ENCODE measurements around the gene CAMTA1. TPM values are rescaled to one million over a fixed set of nuclear protein-coding genes. Genes with fewer than 3 reads are reported as not detected.

Gene CAMTA1
- total RNA-seq, 1 donor from 2014 or later, result 40.9 TPM

DNA sequence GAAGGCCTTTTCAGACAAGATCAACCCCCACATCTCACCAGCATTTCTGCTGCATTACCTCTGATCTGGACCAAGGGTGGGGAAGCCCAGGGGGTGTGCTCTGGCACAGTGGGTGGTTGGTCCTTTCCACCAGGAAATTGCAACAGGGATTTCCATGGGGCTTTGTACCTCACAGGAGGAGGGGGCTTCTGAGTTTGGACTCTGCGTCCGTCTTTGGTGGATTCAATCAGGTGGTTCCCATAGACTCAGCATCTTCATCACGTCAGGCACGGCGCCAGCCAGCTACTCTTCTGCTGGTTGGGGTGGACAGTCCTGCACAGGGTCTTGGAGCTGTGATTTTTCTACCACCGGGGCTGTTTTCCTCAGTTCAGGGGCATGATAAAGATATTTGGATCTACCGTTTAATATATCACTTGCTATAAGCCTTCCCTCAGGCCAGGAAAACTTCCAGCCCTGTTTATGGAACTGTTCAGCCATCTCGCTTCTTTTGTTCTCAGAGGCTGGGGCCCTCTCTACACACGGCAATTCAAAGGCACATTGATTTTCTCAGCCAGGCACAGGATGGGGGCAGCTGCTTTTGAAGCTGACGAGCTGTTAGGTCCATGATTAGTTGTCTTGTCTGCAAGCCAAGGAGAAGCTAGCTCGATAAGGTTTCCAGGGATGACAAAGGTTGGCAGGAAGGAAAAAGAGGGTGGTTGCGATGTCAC is 467.3 kb downstream of the CAMTA1 start:
- no peak for DNase-seq (ENCODE audit: low read depth in 2 of 2)

DNA sequence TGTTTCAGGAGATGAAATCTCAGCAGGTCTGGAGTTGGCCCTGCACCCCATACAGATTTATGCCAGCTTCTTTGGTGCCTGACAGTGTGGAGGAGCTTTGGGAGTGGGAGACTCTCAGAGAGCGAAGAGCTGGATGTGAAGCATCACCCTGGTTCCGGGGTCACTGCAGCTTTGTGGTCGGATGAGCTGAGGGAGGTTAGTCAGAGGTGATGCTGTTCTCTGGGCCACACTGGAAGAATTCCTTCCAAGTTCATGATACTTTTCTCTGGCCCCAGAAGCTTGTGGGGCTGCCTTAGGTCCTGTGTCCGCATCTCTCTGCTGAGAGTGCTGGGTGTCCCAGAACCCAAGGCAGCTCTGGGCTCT is 467.8 kb downstream of the CAMTA1 start:
- DNase-seq (ENCODE audit: low read depth in 2 of 2), result no peak

DNA sequence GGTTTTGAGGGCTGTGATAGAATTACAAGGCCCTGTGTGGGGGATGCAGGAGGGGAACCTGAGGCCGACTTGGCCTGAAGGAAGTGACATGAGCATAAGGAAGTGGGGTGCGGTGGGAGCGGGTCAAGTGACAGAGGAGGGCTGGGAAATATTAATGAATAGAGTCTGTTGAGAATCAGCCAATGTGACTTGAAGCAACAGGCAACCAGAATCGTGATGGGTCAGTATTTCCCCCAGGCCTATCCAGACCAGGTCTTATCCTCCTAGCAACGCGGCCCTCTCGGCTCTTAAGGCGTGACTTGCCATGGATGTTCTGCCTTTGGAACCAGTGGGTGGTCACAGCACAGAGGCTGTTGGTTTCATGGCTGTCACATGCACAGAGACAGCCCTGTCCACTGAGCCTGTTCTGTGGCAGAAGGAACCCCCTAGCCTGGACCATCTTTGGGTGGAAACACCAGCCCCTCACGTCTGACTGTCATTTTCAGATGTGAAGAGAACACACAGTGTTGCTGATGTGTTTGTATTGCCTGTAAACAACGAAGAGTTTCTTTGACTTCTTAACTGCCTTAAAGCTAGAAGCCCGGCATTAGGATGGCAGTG is 468.8 kb downstream of the CAMTA1 start:
- no peak for DNase-seq (ENCODE audit: low read depth in 2 of 2)

DNA sequence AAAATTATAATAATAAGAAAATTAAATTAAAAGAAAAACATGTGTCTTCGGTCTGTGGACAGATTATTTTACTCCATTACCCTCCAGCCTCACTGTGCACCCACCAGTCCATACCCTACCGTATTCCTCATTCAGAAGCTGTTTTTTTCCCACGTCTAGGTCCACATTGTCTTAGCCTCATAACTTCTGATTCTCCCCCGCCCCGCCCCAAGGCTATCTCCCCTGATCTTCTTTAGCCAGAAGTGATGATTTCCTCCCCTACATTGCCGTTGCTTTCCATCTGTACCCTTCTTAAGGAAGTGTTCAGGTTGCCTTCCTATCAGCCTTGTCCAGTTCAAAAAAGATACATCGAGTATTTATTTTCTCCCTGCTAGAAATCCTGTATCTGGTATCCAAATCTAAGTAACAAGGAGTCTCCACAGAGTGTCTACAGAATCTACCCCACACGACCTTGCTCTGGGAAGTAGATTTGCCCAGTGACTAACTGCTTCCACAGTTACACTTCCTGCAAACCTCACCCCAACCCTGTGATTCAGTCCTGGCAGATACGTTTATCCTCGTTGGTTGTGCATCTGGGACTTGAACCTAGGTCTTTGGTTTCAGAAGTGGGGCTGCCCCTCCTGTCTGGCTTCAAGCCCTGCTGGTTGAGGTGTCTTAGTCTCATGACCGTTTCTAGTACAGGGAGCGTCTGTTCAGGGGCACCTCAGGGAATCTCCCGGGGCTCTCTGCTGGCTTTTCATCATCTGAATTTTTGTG is 470.2 kb downstream of the CAMTA1 start:
- DNase-seq (ENCODE audit: low read depth in 2 of 2), result peak in 1 of 2 donors; percentile 46

DNA sequence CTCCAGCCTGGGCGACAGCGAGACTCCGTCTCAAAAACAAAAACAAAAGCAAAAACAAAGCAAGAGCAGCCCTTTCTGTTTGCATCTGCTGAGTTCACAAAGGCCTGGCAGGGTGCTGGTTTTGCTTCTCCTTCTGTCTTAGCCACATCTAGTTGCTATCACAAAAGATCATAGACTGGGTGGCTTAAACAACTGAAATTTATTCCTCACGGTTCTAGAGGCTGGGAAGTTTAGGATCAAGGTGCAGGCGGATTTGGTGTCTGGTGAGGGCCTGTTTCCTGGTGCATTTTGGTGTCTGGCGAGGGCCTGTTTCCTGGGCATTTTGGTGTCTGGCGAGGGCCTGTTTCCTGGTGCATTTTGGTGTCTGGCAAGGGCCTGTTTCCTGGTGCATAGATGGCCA is 471.3 kb downstream of the CAMTA1 start:
- no peak for DNase-seq (ENCODE audit: low read depth in 2 of 2)

DNA sequence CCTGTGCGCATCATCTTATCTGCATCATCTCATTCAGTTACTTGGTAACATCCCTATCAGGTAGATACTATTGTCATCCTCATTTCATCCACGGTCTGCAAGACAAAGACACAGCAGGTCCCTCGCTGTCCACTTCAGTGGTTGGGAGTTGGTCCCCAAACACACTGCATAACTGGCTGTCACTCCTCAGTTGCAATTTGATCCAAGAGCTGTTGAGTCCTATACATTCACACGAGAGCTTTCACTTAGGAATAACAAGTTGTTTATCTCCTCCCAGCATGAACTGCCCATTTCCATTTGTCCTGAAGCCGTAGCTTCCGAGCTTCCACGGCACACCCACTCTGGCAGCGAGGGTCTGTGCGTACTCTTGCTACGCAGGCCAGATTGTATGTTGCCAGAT is 472.0 kb downstream of the CAMTA1 start:
- no peak for DNase-seq (ENCODE audit: low read depth in 2 of 2)

DNA sequence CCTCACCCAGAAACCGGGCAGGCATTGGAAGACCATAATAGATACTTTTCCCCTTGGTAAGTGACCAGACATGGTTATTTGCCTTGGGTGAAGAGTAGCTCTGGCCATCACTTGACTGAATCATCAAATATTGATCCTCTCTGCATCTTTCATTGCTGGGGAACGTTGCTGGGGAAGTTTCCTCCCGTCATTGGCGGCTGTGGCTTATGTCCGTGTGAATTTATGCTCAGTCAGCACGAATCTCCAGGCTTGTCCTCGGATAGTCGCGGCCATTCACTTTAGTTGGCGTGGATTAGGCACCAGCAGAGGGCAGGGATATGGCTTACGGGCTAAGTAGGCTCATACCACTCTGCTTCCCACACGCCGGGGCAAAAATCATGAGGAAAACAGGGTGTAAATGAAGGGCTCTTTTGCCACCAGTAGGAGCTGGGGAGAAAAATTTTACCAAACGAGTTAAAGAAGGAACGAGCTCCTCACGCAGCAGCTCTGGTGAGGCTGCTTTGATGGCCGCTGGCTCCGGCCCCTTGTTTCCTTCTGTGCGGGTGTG is 473.4 kb downstream of the CAMTA1 start:
- no peak for DNase-seq (ENCODE audit: low read depth in 2 of 2)

DNA sequence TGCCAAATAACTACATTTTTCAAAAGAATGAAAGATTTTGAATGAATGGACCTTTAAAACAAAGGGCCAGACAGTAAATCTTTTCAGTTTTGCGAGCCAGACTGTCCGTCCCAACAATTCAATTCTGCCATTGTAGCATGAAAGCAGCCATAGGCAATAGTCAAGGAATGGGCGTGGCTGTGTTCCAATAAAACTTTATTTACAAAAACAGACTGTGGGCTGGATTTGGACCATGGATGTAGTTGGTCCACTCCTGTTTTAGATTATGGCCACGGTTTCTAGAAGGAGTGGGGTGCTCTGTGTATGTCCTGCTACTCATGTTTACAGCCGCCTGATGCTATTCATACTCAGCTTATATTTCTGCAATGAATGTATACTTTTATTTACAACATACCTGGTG is 474.7 kb downstream of the CAMTA1 start:
- DNase-seq (ENCODE audit: low read depth in 2 of 2), result no peak

DNA sequence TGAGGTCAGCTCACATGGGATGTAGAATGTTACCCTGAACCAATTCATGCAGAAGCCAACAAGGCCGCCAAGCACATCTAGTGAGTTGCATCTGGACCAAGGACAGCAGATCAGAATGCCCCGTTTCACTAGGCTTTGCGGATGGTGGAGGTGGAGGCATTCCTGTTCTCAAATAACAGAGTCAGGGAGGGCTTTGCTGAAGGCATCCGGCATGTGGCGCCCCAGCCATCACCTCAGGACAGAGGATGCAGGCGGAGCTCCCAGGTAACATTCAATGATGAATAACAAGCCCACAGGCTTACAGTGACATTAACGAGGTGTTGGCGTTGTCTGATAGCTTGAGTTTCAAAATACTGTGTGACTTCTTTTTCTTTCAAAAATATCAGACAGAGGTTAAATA is 476.2 kb downstream of the CAMTA1 start:
- DNase-seq (ENCODE audit: low read depth in 2 of 2), result no peak

DNA sequence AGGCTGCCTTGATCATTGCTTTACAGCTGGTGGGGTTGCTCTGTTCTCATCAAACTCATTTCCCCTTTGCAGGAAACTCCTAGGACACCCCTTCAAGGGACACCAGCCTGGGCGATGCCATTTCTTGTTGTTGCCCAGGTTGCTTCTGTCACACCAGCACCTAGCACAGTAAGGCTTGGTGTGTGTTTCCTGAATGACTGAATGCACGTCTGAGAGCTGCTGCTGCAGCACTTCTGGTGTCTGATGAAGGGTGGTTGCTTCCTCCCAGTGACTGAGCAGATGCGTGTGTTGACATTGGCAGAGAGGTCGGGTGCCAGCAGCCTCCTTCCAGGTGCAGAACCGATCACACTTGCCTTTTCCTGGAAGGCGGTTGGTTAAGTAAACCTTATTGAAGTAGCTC is 477.4 kb downstream of the CAMTA1 start:
- DNase-seq (ENCODE audit: low read depth in 2 of 2), result no peak

DNA sequence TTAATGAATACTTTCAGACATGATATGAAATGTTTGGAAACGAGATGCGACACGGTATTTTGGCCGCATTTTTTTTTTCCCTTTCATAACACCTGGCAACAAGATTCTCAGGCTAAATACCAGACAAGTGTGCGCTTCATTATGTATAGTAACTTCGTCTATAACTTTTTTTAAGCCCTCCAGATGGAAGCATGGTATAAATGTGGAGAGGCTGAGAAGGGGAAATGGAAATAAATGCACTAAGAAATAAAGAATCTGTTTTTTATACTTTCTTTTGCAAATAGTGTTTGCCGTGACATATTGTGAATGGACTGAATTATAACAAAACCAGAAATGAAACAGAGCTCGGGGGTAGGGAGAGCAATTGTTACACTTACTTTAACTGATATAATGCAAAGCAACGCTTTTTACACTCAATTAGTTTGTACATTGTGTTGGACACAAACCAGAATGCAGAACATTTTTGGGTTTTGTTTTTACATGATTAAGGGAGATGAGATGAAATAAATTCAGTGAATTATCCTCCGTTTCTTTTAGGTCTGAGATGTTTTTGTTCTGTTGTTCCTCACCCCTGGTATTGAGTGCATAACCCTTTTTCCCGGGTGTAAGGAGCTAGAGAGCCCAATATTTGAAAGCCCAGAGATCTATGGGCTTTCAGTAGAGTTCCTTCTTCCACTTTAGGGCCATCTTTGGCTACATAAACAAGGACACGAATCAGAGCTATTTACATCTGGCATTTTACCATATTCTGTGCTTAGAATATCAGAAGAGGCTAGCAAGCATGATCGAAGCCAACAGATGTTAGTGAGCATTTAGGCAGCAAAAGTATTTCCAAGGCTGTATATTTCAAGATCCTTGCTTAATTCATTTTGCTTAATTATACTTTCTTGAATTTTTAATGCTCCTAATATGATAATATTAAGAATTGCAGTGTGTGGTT is 478.0 kb downstream of the CAMTA1 start:
- DNase-seq (ENCODE audit: low read depth in 2 of 2), result no peak

DNA sequence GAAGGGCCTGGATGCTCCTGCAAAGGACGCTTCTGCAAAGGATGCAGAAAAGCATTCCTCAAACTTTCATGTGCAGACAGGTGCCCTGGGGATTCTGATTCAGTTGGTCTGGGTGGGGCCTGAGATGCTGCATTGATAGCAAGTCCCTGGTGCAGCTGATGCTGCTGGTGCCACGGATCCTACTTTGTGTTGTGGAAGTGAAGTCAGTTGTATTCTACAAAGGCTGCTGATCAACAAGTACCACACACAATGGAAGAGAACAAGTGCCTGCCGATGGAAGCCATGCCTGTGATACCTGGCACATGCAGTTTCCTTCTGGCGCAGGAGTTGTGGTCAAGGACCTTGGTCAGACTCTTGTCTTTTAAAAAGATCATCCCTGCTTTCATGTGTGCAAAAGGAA is 478.8 kb downstream of the CAMTA1 start:
- no peak for DNase-seq (ENCODE audit: low read depth in 2 of 2)

DNA sequence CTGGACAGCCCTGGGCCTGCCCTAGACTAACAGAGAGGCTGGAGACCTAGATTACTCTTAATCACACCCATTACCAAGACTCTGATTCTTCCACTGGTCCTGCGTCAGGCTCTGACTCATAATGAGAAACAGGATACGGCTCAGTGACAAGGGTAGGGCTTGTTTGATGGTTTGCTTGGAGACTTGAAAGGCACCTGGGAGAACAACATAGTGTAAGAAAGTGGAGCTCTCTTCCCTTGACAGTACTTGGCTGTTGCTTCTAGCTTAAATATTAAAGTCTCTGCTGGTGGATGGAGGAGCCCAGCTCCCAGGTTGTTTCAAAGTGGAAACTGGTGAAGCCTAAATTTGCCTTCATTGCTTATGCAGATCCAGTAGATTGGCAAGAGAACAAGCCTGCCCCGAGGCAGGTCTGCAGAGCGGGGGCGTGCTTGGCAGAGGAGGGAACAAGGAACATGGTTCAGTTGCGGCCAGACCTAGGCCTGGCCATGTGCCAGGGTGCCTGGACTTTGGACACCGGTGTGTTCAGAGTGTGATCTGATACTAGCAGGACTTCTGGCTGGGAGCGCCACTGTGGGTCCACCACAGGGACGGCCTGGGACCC is 480.6 kb downstream of the CAMTA1 start:
- peak in 1 of 2 donors; percentile 89 for DNase-seq (ENCODE audit: low read depth in 2 of 2)

DNA sequence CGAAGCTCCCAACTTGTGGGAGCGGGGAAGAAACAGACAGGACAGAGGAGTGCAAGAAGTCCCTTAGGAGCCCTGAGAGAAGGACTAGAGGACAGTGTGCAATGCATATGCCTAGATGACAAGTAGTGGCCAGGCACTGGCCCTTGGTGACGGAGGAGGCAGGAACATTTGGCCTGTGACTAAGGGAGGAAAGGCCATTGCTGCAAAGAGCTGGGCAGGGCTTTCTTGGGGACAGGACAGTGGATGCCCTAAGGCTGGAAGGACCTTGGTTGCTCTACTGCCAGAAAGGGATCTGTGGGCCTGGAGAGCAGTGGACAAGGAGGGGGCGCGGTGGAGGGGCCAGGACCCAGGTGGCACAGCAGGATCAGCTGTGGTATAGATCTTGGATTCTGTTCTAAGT is 481.3 kb downstream of the CAMTA1 start:
- no peak for DNase-seq (ENCODE audit: low read depth in 2 of 2)

DNA sequence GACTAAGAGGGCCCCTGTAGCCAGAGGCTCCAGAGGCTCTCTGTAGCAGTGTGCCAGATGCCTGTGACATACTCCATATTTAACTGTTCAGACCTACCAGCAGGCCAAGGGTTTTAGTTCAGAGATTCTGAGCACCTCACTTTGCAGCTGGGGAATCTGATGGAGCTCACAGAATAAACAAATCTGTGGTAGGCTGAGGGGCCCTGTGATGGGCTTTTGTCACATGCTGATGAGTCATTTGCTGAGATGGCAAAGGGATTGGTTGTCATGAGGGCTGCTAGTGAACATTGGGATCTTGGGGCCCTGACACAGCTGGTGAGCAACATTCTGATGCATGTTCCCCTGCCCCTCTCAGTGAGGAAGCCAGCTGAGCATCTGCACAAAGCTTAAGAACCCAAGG is 482.2 kb downstream of the CAMTA1 start:
- DNase-seq (ENCODE audit: low read depth in 2 of 2), result peak in 1 of 2 donors; percentile 22

DNA sequence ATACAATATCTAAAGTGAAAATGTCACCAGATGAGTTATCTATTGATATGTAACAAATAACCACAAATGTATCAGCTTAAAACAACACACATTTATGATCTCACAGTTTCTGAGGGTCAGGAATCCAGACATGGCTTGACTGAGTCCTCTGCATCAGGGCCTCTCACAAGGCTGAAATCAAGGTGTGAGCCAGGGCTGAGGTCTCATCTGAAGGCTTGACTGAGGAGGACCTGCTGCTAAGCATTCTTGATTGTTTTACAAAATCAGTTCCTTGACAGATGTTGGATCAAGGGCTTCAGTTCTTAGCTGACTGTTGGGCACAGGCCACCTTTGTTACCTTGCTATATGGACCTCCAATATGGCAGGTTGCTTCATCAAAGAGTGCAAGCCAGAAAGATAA is 483.7 kb downstream of the CAMTA1 start:
- no peak for DNase-seq (ENCODE audit: low read depth in 2 of 2)

DNA sequence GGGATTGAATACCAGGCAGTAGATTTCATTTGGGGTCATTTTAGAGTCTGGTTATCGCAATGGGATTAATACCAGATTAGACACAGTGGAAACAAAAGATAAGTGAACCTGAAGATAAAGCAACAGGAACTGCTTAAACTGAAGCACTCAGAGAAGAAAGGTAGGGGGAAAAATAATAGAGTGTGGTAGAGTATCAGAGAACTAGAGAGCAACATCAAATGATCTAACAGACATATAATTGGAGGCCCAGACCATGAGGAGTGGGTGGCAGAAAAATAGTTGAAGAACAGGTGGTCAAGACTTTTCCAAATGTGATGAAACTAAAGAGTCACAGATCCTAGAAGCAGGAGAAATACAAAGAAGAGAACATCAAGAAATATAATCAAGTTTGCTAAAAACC is 484.3 kb downstream of the CAMTA1 start:
- DNase-seq (ENCODE audit: low read depth in 2 of 2), result no peak

DNA sequence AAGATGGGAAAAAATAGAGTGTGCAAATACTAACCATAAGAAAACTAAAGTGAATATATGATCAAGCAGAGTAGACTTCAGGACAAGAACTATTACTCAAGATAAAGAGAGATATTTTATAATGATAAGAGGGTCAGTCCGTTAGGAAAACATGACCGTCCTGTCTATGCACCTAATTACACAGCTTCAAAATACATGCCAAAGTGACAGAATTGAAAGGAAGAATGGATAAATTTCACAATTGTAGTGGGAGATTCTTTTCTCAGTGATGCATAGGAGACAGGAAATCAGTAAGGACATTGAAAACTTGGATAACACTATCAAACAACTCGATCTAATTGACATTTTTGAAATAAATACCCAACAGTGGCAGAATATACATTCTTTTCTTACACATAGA is 489.0 kb downstream of the CAMTA1 start:
- DNase-seq (ENCODE audit: low read depth in 2 of 2), result no peak

DNA sequence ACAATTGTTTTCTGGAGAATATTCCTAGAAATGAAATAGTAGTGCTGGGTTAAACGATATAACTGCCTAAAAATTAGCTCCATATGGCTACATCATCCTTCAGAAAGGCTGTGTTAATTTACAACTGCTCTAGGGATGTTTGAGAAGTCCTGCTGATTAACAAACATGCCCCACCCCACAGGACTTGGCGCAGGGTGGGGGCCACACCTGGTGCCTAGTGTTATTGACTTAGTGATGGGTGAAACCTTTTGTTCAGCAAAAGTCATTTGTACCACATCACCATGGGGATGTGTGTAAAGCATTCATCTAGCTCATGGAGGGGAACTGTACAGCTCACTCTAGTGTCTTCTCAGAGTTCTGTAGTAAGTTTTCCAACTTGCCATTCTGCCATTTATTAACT is 492.8 kb downstream of the CAMTA1 start:
- DNase-seq (ENCODE audit: low read depth in 2 of 2), result no peak

DNA sequence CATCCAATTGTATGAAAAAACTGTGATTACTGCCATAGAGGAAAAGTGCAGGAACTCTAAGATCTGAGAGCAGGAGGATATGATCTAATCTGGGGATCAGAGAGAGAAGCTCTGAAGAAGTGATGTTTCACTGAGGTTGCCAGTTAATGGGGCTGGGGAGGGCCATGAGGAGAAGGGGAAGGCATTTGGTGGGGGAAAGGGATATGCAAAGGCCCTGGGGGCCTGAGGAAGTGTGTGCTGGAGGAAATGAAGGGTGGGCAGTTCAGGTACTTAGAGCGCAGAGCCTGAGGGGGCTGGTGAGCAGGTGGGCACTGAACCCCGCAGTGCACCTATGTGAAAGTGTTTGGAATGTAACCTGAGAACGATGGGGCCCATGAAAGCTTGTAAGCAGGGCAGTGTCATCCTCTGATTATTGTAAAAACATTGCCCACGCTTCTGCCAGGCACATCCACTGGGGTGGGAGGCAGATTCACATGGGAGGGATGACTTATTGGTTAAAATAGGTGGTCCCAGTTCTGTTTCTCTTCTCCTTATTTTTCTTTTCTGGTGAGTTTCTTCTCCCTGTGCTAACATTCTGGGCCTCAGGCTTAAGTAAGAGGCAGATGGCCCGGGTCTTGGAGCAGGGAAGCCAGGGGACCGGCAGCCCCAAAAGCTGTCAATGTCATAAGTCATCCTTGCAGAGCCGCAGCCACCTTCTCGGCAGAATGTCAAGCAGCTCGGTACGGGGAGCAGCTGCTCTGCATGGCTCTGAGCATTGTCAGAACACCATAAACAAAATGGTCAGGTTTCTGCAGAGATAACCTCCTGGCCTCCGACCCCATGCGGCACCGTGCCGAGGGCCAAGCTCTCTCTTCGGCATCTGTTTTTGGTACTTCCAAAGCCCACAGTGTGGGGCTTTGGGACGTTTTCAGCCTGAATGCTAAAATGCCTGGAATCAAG is 493.8 kb downstream of the CAMTA1 start:
- DNase-seq (ENCODE audit: low read depth in 2 of 2), result no peak

All from lung microvascular endothelial cell (primary cell).